Endothelial cell of umbilical vein (primary cell): ENCODE results near the gene PHACTR1. TPM values are rescaled to one million over a fixed set of nuclear protein-coding genes. Genes with fewer than 3 reads are reported as not detected.

ENCODE experiments used
- BruUV-seq: library from RNA; stranded (reverse); fragments of 400-500 nt; replicated peaks from 2 replicates; lab custom pipeline; 2021; lab: Mats Ljungman, UMichigan
- CTCF ChIA-PET: fragments of 300-600, 350-600 bp; sonication (Branson Sonifier 250); formaldehyde crosslinking; loops from one replicate; lab custom pipeline; 2021; ENCODE audit warnings: antibody characterized with exemption, inconsistent platforms; lab: Charles Lee
- POLR2A ChIA-PET: fragments of 300-600, 350-600 bp; sonication (Branson Sonifier 250); formaldehyde crosslinking; loops from one replicate; lab custom pipeline; 2021; ENCODE audit warnings: antibody characterized with exemption, inconsistent platforms; lab: Charles Lee
- DNase-seq: peaks from one replicate; pipeline ENCODE4 v3.0.0-alpha.2; 2011; ENCODE audit warnings: low read depth, low spot score
- FAIRE-seq: peaks from 2 replicates; lab custom pipeline; 2011; peaks lifted over from hg19 to GRCh38; lab: Jason Lieb, UNC
- H2AFZ ChIP-seq: 2 replicates; pipeline ENCODE4 v1.6.0; 2012; ENCODE audit warnings: low read depth, low read length, control low read depth, inconsistent platforms
- H3K27ac ChIP-seq: 2 replicates; pipeline ENCODE4 v1.5.1; 2011; ENCODE audit warnings: low read depth, mild to moderate bottlenecking, control low read depth, low read length, moderate library complexity; ENCODE audit not compliant: insufficient read depth
- H3K27me3 ChIP-seq, 2 experiments: 2 replicates each; pipeline versions ENCODE4 v1.6.0 to v1.6.1; 2011; ENCODE audit warnings: low read length in 2 of 2, mixed read lengths in 1 of 2; ENCODE audit not compliant: control insufficient read depth in 2 of 2, insufficient read depth in 2 of 2
- H3K36me3 ChIP-seq, 2 experiments: 2 replicates in 1 of 2; 3 replicates in 1 of 2; pipeline ENCODE4 v1.5.1; 2011; ENCODE audit warnings: low read length in 2 of 2, mild to moderate bottlenecking in 1 of 2, moderate library complexity in 1 of 2; ENCODE audit not compliant: control insufficient read depth in 2 of 2, insufficient read depth in 2 of 2; ENCODE audit errors: extremely low read depth in 1 of 2
- H3K4me1 ChIP-seq: 3 replicates; pipeline ENCODE4 v1.5.1; 2011; ENCODE audit warnings: mild to moderate bottlenecking, low read length; ENCODE audit not compliant: control insufficient read depth, insufficient read depth; ENCODE audit errors: extremely low read depth
- H3K4me2 ChIP-seq: 2 replicates; pipeline ENCODE4 v1.6.1; 2011; ENCODE audit warnings: low read length, control low read depth, mixed read lengths; ENCODE audit not compliant: insufficient read depth
- H3K4me3 ChIP-seq, 3 experiments: fragments of 200-600 bp in 1 of 3; sonication (generic), shearing (Covaris generic) in 1 of 3; replicated peaks in 1 of 3; 2 replicates each; pipeline ENCODE4 v1.5.1; 2011 to 2016; ENCODE audit warnings: control low read depth in 3 of 3, low read length in 3 of 3, mild to moderate bottlenecking in 2 of 3, inconsistent platforms in 1 of 3, low read depth in 1 of 3, moderate library complexity in 1 of 3; ENCODE audit not compliant: insufficient read depth in 1 of 3
- H3K79me2 ChIP-seq: 2 replicates; pipeline ENCODE4 v1.6.0; 2012; ENCODE audit warnings: low read length, inconsistent platforms; ENCODE audit not compliant: control insufficient read depth, insufficient read depth
- H3K9ac ChIP-seq: replicated peaks from 2 replicates; pipeline ENCODE3; 2011; ENCODE audit warnings: low read length, control low read depth; ENCODE audit not compliant: insufficient read depth; ENCODE audit errors: extremely low read depth
- H3K9me1 ChIP-seq: replicated peaks from 3 replicates; pipeline ENCODE4 v1.6.0; 2011; ENCODE audit warnings: mild to moderate bottlenecking, low read length; ENCODE audit not compliant: control insufficient read depth, insufficient read depth; ENCODE audit errors: extremely low read depth
- H3K9me3 ChIP-seq: replicated peaks from 2 replicates; pipeline ENCODE4 v1.5.1; 2012; ENCODE audit warnings: low read length, inconsistent platforms; ENCODE audit not compliant: control insufficient read depth, insufficient read depth
- H4K20me1 ChIP-seq: replicated peaks from 2 replicates; pipeline ENCODE3; 2011; ENCODE audit warnings: mild to moderate bottlenecking, low read length; ENCODE audit not compliant: control insufficient read depth, insufficient read depth; ENCODE audit errors: extremely low read depth
- EZH2 ChIP-seq: IDR thresholded peaks from 2 replicates; pipeline ENCODE4 v1.6.1; 2012; ENCODE audit warnings: borderline replicate concordance, low read depth, mild to moderate bottlenecking, moderate library complexity, low read length, inconsistent platforms; ENCODE audit not compliant: severe bottlenecking
- FOS ChIP-seq: IDR thresholded peaks from 2 replicates; pipeline ENCODE4 v1.6.1; 2011; ENCODE audit warnings: mild to moderate bottlenecking, low read length, moderate library complexity, borderline replicate concordance; ENCODE audit not compliant: insufficient read depth
- GATA2 ChIP-seq: IDR thresholded peaks from 2 replicates; pipeline ENCODE4 v1.7.0; 2011; ENCODE audit warnings: low read depth, mild to moderate bottlenecking, moderate library complexity, mixed read lengths, low read length; ENCODE audit not compliant: insufficient read length, insufficient read depth
- JUN ChIP-seq: IDR thresholded peaks from 2 replicates; pipeline ENCODE4 v1.6.1; 2011; ENCODE audit warnings: borderline replicate concordance, low read depth; ENCODE audit not compliant: insufficient read length, insufficient read depth
- MYC ChIP-seq: IDR thresholded peaks from one replicate; pipeline ENCODE4 v1.6.1; 2011; ENCODE audit warnings: mild to moderate bottlenecking, low read depth, low read length
- POLR2A ChIP-seq: IDR thresholded peaks from 2 replicates; pipeline ENCODE4 v1.6.1; 2012; ENCODE audit warnings: low read depth, mild to moderate bottlenecking, control low read depth, low read length
- POLR2AphosphoS5 ChIP-seq: IDR thresholded peaks from 2 replicates; pipeline ENCODE4 v1.6.1; 2012; ENCODE audit warnings: low read depth, mild to moderate bottlenecking, control low read depth, low read length, moderate library complexity; ENCODE audit not compliant: insufficient read depth
- dilution Hi-C: fragments of 300-500 bp; cut with MboI; formaldehyde crosslinking; loops from one replicate; pipeline ENCODE4 v1.15.0; 2019; ENCODE audit warnings: low sequenced_read_pairs; ENCODE audit not compliant: extremely low pct_ligation_motif_present
- intact Hi-C: fragments of 100-400 bp; cut with micrococcal nuclease; formaldehyde crosslinking; loops from one replicate; pipeline ENCODE4 v1.10.0; 2022
- polyA plus RNA-seq, 4 experiments: library from polyadenylated mRNA; depleted of rRNA in 3 of 4; stranded (reverse) in 3 of 4; unstranded in 1 of 4; fragments of >200 nt; gene quantifications; 2 replicates each; pipeline versions ENCODE4 v1.2.1 to v1.2.3, GENCODE V29; 2011 to 2012; ENCODE audit warnings: missing spikeins in 1 of 4
- total RNA-seq: library from RNA; stranded (reverse); gene quantifications from 2 replicates; pipeline ENCODE4 v1.2.3, GENCODE V29; 2021
- TF ChIP-seq, protein P1 (sequence below), 2 donors: IDR thresholded peaks; 1 replicate in 1 of 2; 2 replicates in 1 of 2; pipeline ENCODE4 v1.5.1; 2011; ENCODE audit warnings: low read length in 2 of 2, mild to moderate bottlenecking in 2 of 2, moderate library complexity in 2 of 2, control low read depth in 1 of 2, inconsistent platforms in 1 of 2, low read depth in 1 of 2; ENCODE audit not compliant: insufficient read depth in 1 of 2; ENCODE audit errors: extremely low read depth in 1 of 2
- TF ChIP-seq, protein P2 (sequence below): IDR thresholded peaks from 2 replicates; pipeline ENCODE4 v1.6.1; 2011; ENCODE audit not compliant: insufficient read depth, insufficient read length

The PHACTR1 gene
- total and polyA plus RNA-seq, 2 donors (not counting 3 experiments of a cell fraction or from before 2014, with no cell fraction given) = 2.4 to 23.2 TPM

DNA sequence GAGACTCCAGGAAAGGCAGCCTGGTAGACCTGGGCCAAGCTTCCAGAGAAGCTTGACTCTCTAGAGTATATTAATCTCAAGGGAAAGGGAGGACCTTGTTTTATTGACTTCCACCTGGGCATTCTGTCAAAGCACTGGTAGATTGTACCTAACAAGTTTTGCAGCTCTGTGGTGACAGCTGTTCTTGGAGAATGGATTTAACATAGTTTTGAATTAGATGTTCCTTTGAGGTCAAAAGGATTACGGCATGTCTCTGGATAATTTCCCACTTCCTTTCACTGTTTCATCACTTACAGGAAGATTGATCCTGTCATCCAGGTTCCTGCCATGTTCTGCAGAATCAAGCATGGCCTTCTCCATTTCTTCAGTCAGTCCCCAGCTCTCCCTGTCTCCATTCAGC lies 246.0 kb downstream of the PHACTR1 start:
- intact Hi-C loops = loop anchor here (2.0 kb wide), 1 partner anchor 366 kb away; the partner anchor contains the start of gene TBC1D7
- Histone ChIP-seq H4K20me1 (no peaks in the 10 kb centered on the region), H2AFZ (no peak overlapping the region), H3K27me3 (no peaks in the 10 kb centered on the region), H3K27ac (peak overlapping the region; percentile 96), H3K79me2 (peaks cover 37% of the 10 kb centered on the region), H3K9me1 (no peaks in the 10 kb centered on the region), H3K9me3 (no peaks in the 10 kb centered on the region), H3K4me2 (peak overlapping the region; percentile 68), H3K4me3 (peak overlapping the region in 1 of 3 experiments; percentile 34), H3K4me1 (peaks cover 30% of the 10 kb centered on the region), H3K36me3 (no peaks in the 10 kb centered on the region), H3K9ac (peak overlapping the region; percentile 24)
- FAIRE-seq (no peak), DNase-seq (no peak)
- ChIA-PET CTCF (interaction anchor here (0.9 to 1.5 kb wide), 3 partner anchors 11 to 51 kb away, joined by 3 read pairs; no protein-coding TSS in a partner anchor), POLR2A (no interaction called here)
- no peak for TF ChIP-seq JUN
- TF ChIP-seq, protein P1, sequence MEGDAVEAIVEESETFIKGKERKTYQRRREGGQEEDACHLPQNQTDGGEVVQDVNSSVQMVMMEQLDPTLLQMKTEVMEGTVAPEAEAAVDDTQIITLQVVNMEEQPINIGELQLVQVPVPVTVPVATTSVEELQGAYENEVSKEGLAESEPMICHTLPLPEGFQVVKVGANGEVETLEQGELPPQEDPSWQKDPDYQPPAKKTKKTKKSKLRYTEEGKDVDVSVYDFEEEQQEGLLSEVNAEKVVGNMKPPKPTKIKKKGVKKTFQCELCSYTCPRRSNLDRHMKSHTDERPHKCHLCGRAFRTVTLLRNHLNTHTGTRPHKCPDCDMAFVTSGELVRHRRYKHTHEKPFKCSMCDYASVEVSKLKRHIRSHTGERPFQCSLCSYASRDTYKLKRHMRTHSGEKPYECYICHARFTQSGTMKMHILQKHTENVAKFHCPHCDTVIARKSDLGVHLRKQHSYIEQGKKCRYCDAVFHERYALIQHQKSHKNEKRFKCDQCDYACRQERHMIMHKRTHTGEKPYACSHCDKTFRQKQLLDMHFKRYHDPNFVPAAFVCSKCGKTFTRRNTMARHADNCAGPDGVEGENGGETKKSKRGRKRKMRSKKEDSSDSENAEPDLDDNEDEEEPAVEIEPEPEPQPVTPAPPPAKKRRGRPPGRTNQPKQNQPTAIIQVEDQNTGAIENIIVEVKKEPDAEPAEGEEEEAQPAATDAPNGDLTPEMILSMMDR (IDR thresholded peaks at IDR 0.05; ENCODE audit: extremely low read depth in 1 of 2, insufficient read depth in 1 of 2, low read depth in 1 of 2, low read length in 2 of 2) = no peak
- no peak for TF ChIP-seq FOS
- TF ChIP-seq, protein P2, sequence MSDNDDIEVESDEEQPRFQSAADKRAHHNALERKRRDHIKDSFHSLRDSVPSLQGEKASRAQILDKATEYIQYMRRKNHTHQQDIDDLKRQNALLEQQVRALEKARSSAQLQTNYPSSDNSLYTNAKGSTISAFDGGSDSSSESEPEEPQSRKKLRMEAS = no peak
- no peak for TF ChIP-seq POLR2AphosphoS5
- no peak for TF ChIP-seq EZH2
- TF ChIP-seq MYC = no peak
- no peak for TF ChIP-seq POLR2A
- no peak for TF ChIP-seq GATA2
- BruUV-seq = TSS peak; percentile 86
- dilution Hi-C loops = no loop called here
